ENCODE measurements around the gene SFXN2. TPM values are rescaled to one million over a fixed set of nuclear protein-coding genes. Genes with fewer than 3 reads are reported as not detected.

The SFXN2 gene
- total RNA-seq, 1 donor from 2014 or later, result 12.0 TPM

DNA sequence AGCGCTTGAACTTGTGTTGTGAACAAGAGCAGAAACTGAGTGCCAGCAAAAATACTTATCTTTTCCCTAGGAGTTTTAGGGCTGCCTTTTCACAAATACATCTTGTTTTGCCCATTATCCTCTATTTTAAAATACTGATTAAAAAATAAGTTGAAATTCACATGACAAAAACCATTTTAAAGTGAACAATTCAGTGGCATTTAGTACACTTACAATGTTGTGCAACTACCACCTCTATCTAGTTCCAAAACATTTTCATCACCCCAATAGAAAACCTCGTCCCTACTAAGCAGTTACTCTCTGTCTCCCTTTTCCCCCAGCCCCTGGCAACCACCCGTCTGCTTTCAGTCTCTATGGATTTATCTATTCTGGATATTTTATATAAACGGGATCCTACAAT is 30.7 kb downstream of the SFXN2 start:
- H3K9me3 ChIP-seq, result no peaks in the 10 kb centered on the region
- intact Hi-C loops (cut with DNase I), result no loop called here
- H3K4me1 ChIP-seq, result peaks cover 26% of the 10 kb centered on the region
- H3K36me3 ChIP-seq, result no peaks in the 10 kb centered on the region
- peak overlapping the region; percentile 94 for H3K27ac ChIP-seq
- no peak for ATAC-seq
- H3K4me3 ChIP-seq, result peak overlapping the region; percentile 93
- H3K27me3 ChIP-seq, result no peaks in the 10 kb centered on the region
- TF ChIP-seq, protein P1, sequence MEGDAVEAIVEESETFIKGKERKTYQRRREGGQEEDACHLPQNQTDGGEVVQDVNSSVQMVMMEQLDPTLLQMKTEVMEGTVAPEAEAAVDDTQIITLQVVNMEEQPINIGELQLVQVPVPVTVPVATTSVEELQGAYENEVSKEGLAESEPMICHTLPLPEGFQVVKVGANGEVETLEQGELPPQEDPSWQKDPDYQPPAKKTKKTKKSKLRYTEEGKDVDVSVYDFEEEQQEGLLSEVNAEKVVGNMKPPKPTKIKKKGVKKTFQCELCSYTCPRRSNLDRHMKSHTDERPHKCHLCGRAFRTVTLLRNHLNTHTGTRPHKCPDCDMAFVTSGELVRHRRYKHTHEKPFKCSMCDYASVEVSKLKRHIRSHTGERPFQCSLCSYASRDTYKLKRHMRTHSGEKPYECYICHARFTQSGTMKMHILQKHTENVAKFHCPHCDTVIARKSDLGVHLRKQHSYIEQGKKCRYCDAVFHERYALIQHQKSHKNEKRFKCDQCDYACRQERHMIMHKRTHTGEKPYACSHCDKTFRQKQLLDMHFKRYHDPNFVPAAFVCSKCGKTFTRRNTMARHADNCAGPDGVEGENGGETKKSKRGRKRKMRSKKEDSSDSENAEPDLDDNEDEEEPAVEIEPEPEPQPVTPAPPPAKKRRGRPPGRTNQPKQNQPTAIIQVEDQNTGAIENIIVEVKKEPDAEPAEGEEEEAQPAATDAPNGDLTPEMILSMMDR (IDR thresholded peaks at IDR 0.05), result no peak
- no peak for DNase-seq

DNA sequence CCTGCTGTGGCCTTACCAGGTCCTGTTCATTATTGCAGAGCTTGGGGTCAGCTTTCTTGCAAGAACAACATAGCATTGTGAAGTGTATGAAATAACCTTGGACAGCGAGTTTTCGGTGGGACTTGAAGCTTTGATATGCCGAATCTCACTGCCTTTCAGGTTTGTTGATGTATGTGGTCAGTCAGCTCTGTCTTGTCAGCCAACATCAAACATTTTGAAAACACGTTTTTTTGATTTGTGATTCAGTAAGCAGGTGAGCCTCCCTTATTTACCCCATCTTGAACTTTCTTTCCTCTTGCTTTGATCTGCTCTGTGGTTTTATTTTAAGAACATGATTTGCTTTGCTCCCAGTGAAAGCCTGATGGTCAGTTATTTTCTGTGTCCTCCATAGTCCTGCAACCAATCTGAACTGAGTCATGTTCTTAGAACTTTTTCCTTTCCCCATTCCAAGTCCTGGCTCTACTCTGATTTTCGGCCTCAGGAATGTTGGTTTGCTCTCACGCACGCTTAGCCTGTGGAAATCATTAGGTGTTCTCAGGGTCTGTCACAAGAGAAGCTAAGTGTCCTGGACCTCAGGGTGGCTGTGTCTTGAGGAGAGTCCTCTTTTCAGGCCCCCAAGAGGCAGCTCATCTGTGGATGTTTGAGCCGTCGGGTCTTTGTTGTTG is 38.0 kb downstream of the SFXN2 start:
- Histone ChIP-seq H3K36me3 (no peaks in the 10 kb centered on the region), H3K4me3 (no peak overlapping the region), H3K4me1 (peaks cover 23% of the 10 kb centered on the region), H3K27ac (peak overlapping the region; percentile 63), H3K9me3 (no peaks in the 10 kb centered on the region), H3K27me3 (no peaks in the 10 kb centered on the region)
- intact Hi-C loops (cut with DNase I), result no loop called here
- DNase-seq (no peak), ATAC-seq (peak; percentile 13)
- TF ChIP-seq, protein P1 (IDR thresholded peaks at IDR 0.05), result no peak

DNA sequence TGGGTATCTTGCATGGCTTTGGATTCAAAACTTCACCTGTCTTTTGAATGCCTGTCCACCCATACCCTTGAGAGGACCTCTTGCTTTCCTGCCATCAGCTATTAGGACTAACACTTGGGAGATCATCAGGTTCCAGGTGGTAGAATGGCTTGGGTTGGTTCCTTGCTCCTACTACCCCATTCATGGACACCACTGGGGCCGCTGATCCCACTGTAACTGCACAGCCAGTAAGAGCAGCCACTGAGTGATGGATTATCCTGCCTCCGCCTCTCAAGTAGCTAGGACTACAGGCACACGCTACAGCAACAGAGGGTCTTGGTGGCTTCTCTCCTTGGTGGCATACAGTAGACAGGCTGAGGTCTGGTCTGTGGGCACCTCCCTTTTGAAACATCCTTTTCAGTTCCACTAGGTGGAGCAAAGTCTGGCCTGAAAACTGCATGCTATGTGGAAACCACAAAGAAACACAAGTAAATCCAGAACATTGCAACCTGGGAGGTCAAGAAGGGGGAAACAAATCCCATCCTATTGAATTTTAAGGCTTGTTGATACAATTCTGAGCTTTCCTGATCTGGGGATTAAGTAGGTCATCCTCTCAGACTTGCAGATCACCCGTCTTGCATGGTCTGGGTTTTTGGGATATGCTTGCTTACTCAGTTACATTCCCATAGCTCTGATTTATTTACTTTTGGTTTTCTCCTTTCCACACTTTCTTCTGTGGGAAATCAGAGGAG is 38.7 kb downstream of the SFXN2 start:
- H3K27ac ChIP-seq, result peak overlapping the region; percentile 63
- H3K4me1 ChIP-seq, result peaks cover 23% of the 10 kb centered on the region
- TF ChIP-seq, protein P1 (IDR thresholded peaks at IDR 0.05), result peak; percentile 59
- no peaks in the 10 kb centered on the region for H3K27me3 ChIP-seq
- peak; percentile 86 for ATAC-seq
- H3K4me3 ChIP-seq, result no peak overlapping the region
- intact Hi-C loops (cut with DNase I), result no loop called here
- no peaks in the 10 kb centered on the region for H3K36me3 ChIP-seq
- H3K9me3 ChIP-seq, result no peaks in the 10 kb centered on the region
- no peak for DNase-seq

DNA sequence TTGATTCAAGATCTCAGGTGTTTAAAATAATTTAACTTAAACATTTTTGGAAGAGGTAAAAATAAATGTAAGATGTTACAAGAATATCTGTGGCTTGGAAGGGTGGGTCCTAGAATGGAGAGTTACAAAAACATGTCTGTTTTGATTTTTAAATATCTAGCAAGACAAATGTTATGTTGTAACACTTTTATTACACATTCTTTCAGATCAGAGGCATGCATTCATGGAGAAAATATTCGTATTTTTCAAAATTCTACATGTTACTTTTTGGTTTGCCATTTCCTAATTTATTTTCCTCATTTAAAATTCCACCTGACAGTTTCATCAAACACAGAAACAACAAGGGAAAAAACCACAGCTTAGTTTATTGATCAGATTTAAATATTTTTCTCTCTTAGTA is 39.3 kb downstream of the SFXN2 start:
- TF ChIP-seq, protein P1 (IDR thresholded peaks at IDR 0.05), result no peak
- peaks cover 28% of the 10 kb centered on the region for H3K4me1 ChIP-seq
- intact Hi-C loops (cut with DNase I), result no loop called here
- DNase-seq, result no peak
- H3K9me3 ChIP-seq, result no peaks in the 10 kb centered on the region
- peak overlapping the region; percentile 63 for H3K27ac ChIP-seq
- H3K27me3 ChIP-seq, result no peaks in the 10 kb centered on the region
- H3K4me3 ChIP-seq, result no peak overlapping the region
- H3K36me3 ChIP-seq, result no peaks in the 10 kb centered on the region
- ATAC-seq, result no peak

DNA sequence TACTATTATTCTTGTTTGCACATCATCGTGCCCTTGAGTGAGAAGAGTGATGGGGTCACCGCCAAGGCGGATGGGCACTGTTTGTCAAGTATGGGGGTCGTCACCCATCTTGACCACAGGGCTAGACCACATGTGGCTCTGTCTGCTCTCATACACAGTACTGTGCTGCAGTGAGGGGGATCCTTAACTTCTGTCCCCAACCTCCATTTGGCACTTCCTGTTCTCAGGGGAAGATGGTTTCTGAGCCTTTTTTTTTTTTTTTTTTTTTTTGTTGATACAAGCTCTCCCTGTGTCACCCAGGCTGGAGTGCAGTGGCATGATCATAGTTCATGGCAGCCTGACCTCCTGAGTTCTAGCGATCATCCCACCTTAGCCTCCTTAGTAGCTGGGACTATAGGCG is 42.9 kb downstream of the SFXN2 start:
- no peak for DNase-seq
- no peaks in the 10 kb centered on the region for H3K27me3 ChIP-seq
- peaks cover 41% of the 10 kb centered on the region for H3K4me1 ChIP-seq
- H3K36me3 ChIP-seq, result no peaks in the 10 kb centered on the region
- no peak for ATAC-seq
- no peak overlapping the region for H3K27ac ChIP-seq
- intact Hi-C loops (cut with DNase I), result no loop called here
- no peak overlapping the region for H3K4me3 ChIP-seq
- TF ChIP-seq, protein P1 (IDR thresholded peaks at IDR 0.05), result no peak
- H3K9me3 ChIP-seq, result no peaks in the 10 kb centered on the region

All from upper lobe of right lung (tissue), 1 donor.